Muscle layer of duodenum (tissue), 2 donors: ENCODE measurements around the gene TPR.

Experiments used
- H3K27ac ChIP-seq: one replicate; pipeline ENCODE4 v1.7.0; 2013; ENCODE audit warnings: mild to moderate bottlenecking, low read length
- H3K27me3 ChIP-seq: one replicate; pipeline ENCODE4 v1.7.0; 2013; ENCODE audit warnings: low read depth, mild to moderate bottlenecking, control low read depth, low read length
- H3K36me3 ChIP-seq, 2 donors: one replicate each; pipeline ENCODE4 v1.7.0; 2013; ENCODE audit warnings: low read length in 2 of 2, control low read depth in 1 of 2, mild to moderate bottlenecking in 1 of 2; ENCODE audit not compliant: insufficient read depth in 2 of 2, control insufficient read depth in 1 of 2
- H3K4me1 ChIP-seq, 2 donors: one replicate each; pipeline ENCODE4 v1.7.0; 2013; ENCODE audit warnings: low read length in 2 of 2, mild to moderate bottlenecking in 2 of 2, control low read depth in 1 of 2, moderate library complexity in 1 of 2; ENCODE audit not compliant: insufficient read depth in 2 of 2, control insufficient read depth in 1 of 2
- H3K4me3 ChIP-seq, 2 donors: one replicate each; pipeline ENCODE4 v1.7.0; 2013; ENCODE audit warnings: low read length in 2 of 2, low read depth in 1 of 2, mild to moderate bottlenecking in 1 of 2
- H3K9me3 ChIP-seq, 2 donors: one replicate each; pipeline ENCODE4 v1.7.0; 2013; ENCODE audit warnings: low read length in 2 of 2, control low read depth in 1 of 2, mild to moderate bottlenecking in 1 of 2; ENCODE audit not compliant: control insufficient read depth in 1 of 2
- donor health status: healthy.

Gene TPR

GRCh38 chr1:186283374-186283773 is 91.7 kb downstream of the TPR start:
- no peaks in the 10 kb centered on the region for H3K9me3 ChIP-seq
- no peaks in the 10 kb centered on the region for H3K27me3 ChIP-seq
- H3K27ac ChIP-seq, result no peak overlapping the region

GRCh38 chr1:186282466-186282865 is 92.6 kb downstream of the TPR start:
- no peaks in the 10 kb centered on the region for H3K36me3 ChIP-seq
- no peaks in the 10 kb centered on the region for H3K9me3 ChIP-seq
- H3K27me3 ChIP-seq, result no peaks in the 10 kb centered on the region
- no peaks in the 10 kb centered on the region for H3K4me1 ChIP-seq
- H3K27ac ChIP-seq, result no peak overlapping the region
- no peak overlapping the region for H3K4me3 ChIP-seq

More at GRCh38 chr1:186283374-186283773, 91.7 kb downstream of the TPR start:
- H3K4me3 ChIP-seq, result no peak overlapping the region
- no peaks in the 10 kb centered on the region for H3K36me3 ChIP-seq
- no peaks in the 10 kb centered on the region for H3K4me1 ChIP-seq

- H3K4me1 ChIP-seq, result no peaks in the 10 kb centered on the region
- no peak overlapping the region for H3K4me3 ChIP-seq
- no peaks in the 10 kb centered on the region for H3K36me3 ChIP-seq
- H3K9me3 ChIP-seq, result no peaks in the 10 kb centered on the region
- no peak overlapping the region for H3K27ac ChIP-seq
- H3K27me3 ChIP-seq, result no peaks in the 10 kb centered on the region
Measured at GRCh38 chr1:186275822-186276221, 99.2 kb downstream of the TPR start.

GRCh38 chr1:186272486-186272885 is 102.6 kb downstream of the TPR start:
- Histone ChIP-seq H3K27ac (no peak overlapping the region), H3K4me3 (no peak overlapping the region), H3K9me3 (no peaks in the 10 kb centered on the region), H3K36me3 (no peaks in the 10 kb centered on the region), H3K27me3 (no peaks in the 10 kb centered on the region), H3K4me1 (no peaks in the 10 kb centered on the region)

GRCh38 chr1:186271032-186271431 is 104.0 kb downstream of the TPR start:
- no peaks in the 10 kb centered on the region for H3K4me1 ChIP-seq
- H3K36me3 ChIP-seq, result no peaks in the 10 kb centered on the region
- no peaks in the 10 kb centered on the region for H3K27me3 ChIP-seq
- H3K27ac ChIP-seq, result no peak overlapping the region
- H3K4me3 ChIP-seq, result no peak overlapping the region
- peaks cover 0 to 3% of the 10 kb centered on the region in 2 donors for H3K9me3 ChIP-seq
